Parathyroid adenoma (tissue), 2 donors: ENCODE results near the gene PLSCR2.

Experiments
- H2AFZ ChIP-seq: fragments of 300-600 bp; sonication (generic); one replicate; pipeline ENCODE4 v1.7.0; 2017; ENCODE audit warnings: antibody characterized with exemption, mild to moderate bottlenecking
- H3K27ac ChIP-seq: fragments of 300-600 bp; sonication (generic); one replicate; pipeline ENCODE4 v1.7.0; 2017
- H3K27me3 ChIP-seq: fragments of 300-600 bp; sonication (generic); one replicate; pipeline ENCODE4 v1.7.0; 2017; ENCODE audit warnings: low read length; ENCODE audit not compliant: control insufficient read depth, insufficient read depth
- H3K36me3 ChIP-seq: fragments of 300-600 bp; sonication (generic); one replicate; pipeline ENCODE4 v1.7.0; 2017; ENCODE audit warnings: low read length; ENCODE audit not compliant: control insufficient read depth, insufficient read depth
- H3K4me1 ChIP-seq: fragments of 300-600 bp; sonication (generic); one replicate; pipeline ENCODE4 v1.7.0; 2017; ENCODE audit warnings: control low read depth
- H3K4me2 ChIP-seq: fragments of 300-600 bp; sonication (generic); one replicate; pipeline ENCODE4 v1.7.0; 2017; ENCODE audit warnings: low read length
- H3K4me3 ChIP-seq: fragments of 300-600 bp; sonication (generic); one replicate; pipeline ENCODE4 v1.7.0; 2017; ENCODE audit warnings: low read depth, low read length
- H3K79me2 ChIP-seq: fragments of 300-600 bp; sonication (generic); one replicate; pipeline ENCODE4 v1.7.0; 2017; ENCODE audit warnings: control low read depth
- H3K9ac ChIP-seq: fragments of 300-600 bp; sonication (generic); one replicate; pipeline ENCODE4 v1.7.0; 2017; ENCODE audit warnings: mild to moderate bottlenecking
- H3K9me3 ChIP-seq: fragments of 300-600 bp; sonication (generic); one replicate; pipeline ENCODE4 v1.7.0; 2017; ENCODE audit warnings: low read length; ENCODE audit not compliant: control insufficient read depth
- CTCF ChIP-seq: fragments of 300-600 bp; sonication (generic); IDR thresholded peaks from one replicate; pipeline ENCODE4 v1.7.0; 2017; ENCODE audit warnings: antibody characterized with exemption, mild to moderate bottlenecking
- donor health status: primary hyperparathyroidism.

Gene PLSCR2

DNA sequence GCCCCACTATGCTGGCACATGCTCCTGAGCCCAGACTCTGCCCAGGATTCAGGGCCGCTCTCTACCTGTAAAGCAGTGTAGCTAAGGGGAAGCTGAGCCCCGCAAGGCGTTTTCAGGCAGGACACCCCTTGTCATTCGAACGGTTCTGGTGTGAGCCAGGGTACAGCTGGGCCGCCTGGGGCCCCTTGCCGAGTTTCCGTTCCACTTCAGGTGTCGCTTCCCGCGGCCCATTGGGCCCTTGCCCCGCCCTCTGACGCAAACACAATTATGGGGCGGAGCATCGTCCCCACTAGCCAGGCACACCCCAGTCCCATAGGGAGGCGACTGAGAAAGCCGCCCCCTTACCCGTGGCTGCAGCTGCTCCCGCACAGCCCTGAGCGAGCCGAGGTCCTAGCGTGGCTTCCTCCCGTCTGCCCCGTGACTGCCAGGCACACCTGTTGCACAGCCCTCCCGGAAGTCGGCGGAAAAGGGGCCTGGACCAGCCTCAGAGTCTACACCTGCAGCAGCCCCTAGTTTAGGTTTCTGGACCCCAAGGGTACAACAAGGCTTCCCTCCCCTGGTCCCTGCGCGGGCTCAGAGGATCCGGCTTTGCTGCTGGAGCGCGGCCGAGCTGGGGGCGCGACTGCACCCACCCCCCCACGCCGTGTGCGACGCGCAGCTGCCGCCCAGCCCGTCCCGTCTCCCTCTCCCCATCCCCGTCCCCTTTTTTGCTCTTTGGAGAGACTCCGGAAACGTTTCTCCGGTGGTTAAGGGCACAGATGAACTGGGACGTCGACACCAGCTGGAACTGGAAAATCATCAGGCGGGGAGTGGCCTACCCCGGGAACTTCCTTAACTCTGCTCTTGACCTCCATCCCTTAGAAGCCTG is at the start of gene PLSCR2:
Gene PLSCR2, minus strand, starts transcription at position 412 of the 868 bp plus-strand sequence. CDS start 9,657 bp downstream, outside the sequence.
- no peaks in the 10 kb centered on the region for H3K27me3 ChIP-seq
- no peaks in the 10 kb centered on the region for H3K79me2 ChIP-seq
- no peaks in the 10 kb centered on the region for H3K9me3 ChIP-seq
- no peak for TF ChIP-seq CTCF
- peak within 1 kb of the TSS; percentile 86 for H3K4me3 ChIP-seq
- H3K4me2 ChIP-seq = peak within 1 kb of the TSS; percentile 87
- H3K36me3 ChIP-seq = no peaks in the 10 kb centered on the region
- no peaks in the 10 kb centered on the region for H3K4me1 ChIP-seq
- no peak within 1 kb of the TSS for H3K9ac ChIP-seq
- no peak within 1 kb of the TSS for H3K27ac ChIP-seq
- peak within 1 kb of the TSS; percentile 84 for H2AFZ ChIP-seq

- Histone ChIP-seq H3K27me3 (no peaks in the 10 kb centered on the region), H3K79me2 (no peaks in the 10 kb centered on the region), H3K4me3 (no peak overlapping the region), H3K4me1 (no peaks in the 10 kb centered on the region), H2AFZ (no peak overlapping the region), H3K4me2 (no peak overlapping the region), H3K9ac (no peak overlapping the region), H3K9me3 (no peaks in the 10 kb centered on the region), H3K27ac (no peak overlapping the region), H3K36me3 (no peaks in the 10 kb centered on the region)
- TF ChIP-seq CTCF = no peak
These were observed 48.5 kb upstream of the PLSCR2 start for GRCh38 chr3:146517684-146518435.

GRCh38 chr3:146513386-146514051 is 44.2 kb upstream of the PLSCR2 start:
- Histone ChIP-seq H3K36me3 (no peaks in the 10 kb centered on the region), H3K4me3 (no peak overlapping the region), H3K9ac (no peak overlapping the region), H3K27ac (no peak overlapping the region), H3K4me1 (no peaks in the 10 kb centered on the region), H3K27me3 (no peaks in the 10 kb centered on the region), H3K79me2 (no peaks in the 10 kb centered on the region), H3K4me2 (no peak overlapping the region), H3K9me3 (no peaks in the 10 kb centered on the region), H2AFZ (no peak overlapping the region)
- TF ChIP-seq CTCF = no peak

- Histone ChIP-seq H3K27me3 (no peaks in the 10 kb centered on the region), H3K9me3 (no peaks in the 10 kb centered on the region), H3K36me3 (no peaks in the 10 kb centered on the region), H3K27ac (no peak overlapping the region), H3K79me2 (no peaks in the 10 kb centered on the region), H3K4me2 (no peak overlapping the region), H2AFZ (no peak overlapping the region), H3K4me1 (no peaks in the 10 kb centered on the region), H3K9ac (no peak overlapping the region), H3K4me3 (no peak overlapping the region)
- TF ChIP-seq CTCF = no peak
These were observed 42.2 kb upstream of the PLSCR2 start for GRCh38 chr3:146511402-146512134.
